Measurements from ENCODE around the gene KCNQ1. TPM values are rescaled to one million over a fixed set of nuclear protein-coding genes. Genes with fewer than 3 reads are reported as not detected.
A peak's percentile ranks its signal among the peaks of the same experiment; 100 is the strongest.

Gene KCNQ1
- total and polyA plus RNA-seq, 2 of the 13 experiments (the other 11 are each of a cell fraction or from before 2014, with no cell fraction given) = 0.02 to 0.08 TPM

DNA sequence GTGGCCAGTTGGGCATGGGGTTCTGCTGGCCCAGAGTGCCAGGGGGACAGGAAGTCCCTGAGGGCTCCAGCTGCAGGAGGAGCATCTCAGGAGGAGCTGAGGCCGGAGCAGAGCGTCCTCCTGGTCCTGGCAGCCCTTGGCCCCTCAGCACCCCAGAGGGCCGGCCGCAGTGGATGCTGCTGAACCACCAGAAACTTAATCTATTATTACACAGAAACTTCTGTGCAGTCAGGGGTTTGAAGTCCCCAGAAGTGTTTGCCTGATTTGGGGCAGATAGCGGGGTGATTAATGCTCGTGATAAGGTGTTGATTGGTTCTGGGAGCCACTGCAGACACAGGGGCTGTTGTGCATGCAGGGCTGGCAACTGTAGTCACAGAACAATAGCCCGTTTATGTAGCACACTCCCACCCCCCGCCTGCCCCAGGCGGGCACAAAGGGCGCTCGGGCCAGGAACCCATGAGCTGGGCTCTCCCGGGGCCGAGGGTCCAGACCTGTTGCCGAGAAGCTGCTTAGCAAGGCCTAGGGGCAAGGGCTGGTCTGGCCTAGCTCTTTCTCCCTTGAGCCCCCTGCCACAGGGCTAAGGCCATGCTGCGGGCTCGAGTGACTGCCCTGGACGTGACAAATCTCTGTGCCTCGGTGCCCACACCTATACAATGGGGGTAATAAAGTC is 284.0 kb downstream of the KCNQ1 start (continued):
- TF ChIP-seq, protein P1, sequence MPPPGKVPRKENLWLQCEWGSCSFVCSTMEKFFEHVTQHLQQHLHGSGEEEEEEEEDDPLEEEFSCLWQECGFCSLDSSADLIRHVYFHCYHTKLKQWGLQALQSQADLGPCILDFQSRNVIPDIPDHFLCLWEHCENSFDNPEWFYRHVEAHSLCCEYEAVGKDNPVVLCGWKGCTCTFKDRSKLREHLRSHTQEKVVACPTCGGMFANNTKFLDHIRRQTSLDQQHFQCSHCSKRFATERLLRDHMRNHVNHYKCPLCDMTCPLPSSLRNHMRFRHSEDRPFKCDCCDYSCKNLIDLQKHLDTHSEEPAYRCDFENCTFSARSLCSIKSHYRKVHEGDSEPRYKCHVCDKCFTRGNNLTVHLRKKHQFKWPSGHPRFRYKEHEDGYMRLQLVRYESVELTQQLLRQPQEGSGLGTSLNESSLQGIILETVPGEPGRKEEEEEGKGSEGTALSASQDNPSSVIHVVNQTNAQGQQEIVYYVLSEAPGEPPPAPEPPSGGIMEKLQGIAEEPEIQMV (CRISPR knock-in tag; IDR thresholded peaks at IDR 0.05; ENCODE audit: low read depth) = peak; percentile 58; the same call in 1 of the 2 replicates
- TF ChIP-seq, protein P2, sequence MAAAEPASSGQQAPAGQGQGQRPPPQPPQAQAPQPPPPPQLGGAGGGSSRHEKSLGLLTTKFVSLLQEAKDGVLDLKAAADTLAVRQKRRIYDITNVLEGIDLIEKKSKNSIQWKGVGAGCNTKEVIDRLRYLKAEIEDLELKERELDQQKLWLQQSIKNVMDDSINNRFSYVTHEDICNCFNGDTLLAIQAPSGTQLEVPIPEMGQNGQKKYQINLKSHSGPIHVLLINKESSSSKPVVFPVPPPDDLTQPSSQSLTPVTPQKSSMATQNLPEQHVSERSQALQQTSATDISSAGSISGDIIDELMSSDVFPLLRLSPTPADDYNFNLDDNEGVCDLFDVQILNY (CRISPR knock-in tag; conservative IDR thresholded peaks at IDR 0.05) = no peak
- no peak for TF ChIP-seq CEBPB (IDR thresholded peaks at IDR 0.05; ENCODE audit: borderline replicate concordance, low read depth, low read length)
- no peak for TF ChIP-seq SATB2 (CRISPR knock-in tag; IDR thresholded peaks at IDR 0.05)
- TF ChIP-seq HMG20B (CRISPR knock-in tag; conservative IDR thresholded peaks at IDR 0.05) = 0 out of 2 replicates have a peak, but pooled peaks have one; percentile 26
- peak; percentile 48; the same call in 1 of the 2 replicates for TF ChIP-seq ARID2 (CRISPR knock-in tag; IDR thresholded peaks at IDR 0.05; ENCODE audit: borderline replicate concordance)
- TF ChIP-seq RCOR2 (CRISPR knock-in tag; IDR thresholded peaks at IDR 0.05) = no peak
- peak; percentile 57; the same call in 1 of the 2 replicates for TF ChIP-seq NR2F6 (IDR thresholded peaks at IDR 0.05)
- TF ChIP-seq NR2F6 (CRISPR knock-in tag; IDR thresholded peaks at IDR 0.05) = peak; percentile 74
- peak; percentile 92 for TF ChIP-seq GATA4 (IDR thresholded peaks at IDR 0.05; ENCODE audit: borderline replicate concordance, low read depth)
- TF ChIP-seq ZNF619 (CRISPR knock-in tag; IDR thresholded peaks at IDR 0.05) = no peak
- TF ChIP-seq KLF9 (CRISPR knock-in tag; IDR thresholded peaks at IDR 0.05; ENCODE audit: low read depth) = 0 out of 2 replicates have a peak, but pooled peaks have one; percentile 12
- TF ChIP-seq, protein P3, sequence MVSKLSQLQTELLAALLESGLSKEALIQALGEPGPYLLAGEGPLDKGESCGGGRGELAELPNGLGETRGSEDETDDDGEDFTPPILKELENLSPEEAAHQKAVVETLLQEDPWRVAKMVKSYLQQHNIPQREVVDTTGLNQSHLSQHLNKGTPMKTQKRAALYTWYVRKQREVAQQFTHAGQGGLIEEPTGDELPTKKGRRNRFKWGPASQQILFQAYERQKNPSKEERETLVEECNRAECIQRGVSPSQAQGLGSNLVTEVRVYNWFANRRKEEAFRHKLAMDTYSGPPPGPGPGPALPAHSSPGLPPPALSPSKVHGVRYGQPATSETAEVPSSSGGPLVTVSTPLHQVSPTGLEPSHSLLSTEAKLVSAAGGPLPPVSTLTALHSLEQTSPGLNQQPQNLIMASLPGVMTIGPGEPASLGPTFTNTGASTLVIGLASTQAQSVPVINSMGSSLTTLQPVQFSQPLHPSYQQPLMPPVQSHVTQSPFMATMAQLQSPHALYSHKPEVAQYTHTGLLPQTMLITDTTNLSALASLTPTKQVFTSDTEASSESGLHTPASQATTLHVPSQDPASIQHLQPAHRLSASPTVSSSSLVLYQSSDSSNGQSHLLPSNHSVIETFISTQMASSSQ (IDR thresholded peaks at IDR 0.05; ENCODE audit: low read depth) = 0 out of 2 replicates have a peak, but pooled peaks have one; percentile 19
- TF ChIP-seq, protein P3 (CRISPR knock-in tag; IDR thresholded peaks at IDR 0.05; ENCODE audit: borderline replicate concordance) = peak; percentile 92
- TF ChIP-seq RAD21 (CRISPR knock-in tag; IDR thresholded peaks at IDR 0.05) = peak; percentile 67
- 0 out of 2 replicates have a peak, but pooled peaks have one; percentile 40 for TF ChIP-seq SAFB2 (CRISPR knock-in tag; IDR thresholded peaks at IDR 0.05; ENCODE audit: borderline replicate concordance, low read depth)
- no peak for TF ChIP-seq TRIM24 (CRISPR knock-in tag; IDR thresholded peaks at IDR 0.05)
- TF ChIP-seq ZFY (CRISPR knock-in tag; IDR thresholded peaks at IDR 0.05) = peak; percentile 85
- no peak for TF ChIP-seq PRPF4 (IDR thresholded peaks at IDR 0.05; ENCODE audit: low read depth, low read length, poor library complexity, severe bottlenecking)
- TF ChIP-seq, protein P4, sequence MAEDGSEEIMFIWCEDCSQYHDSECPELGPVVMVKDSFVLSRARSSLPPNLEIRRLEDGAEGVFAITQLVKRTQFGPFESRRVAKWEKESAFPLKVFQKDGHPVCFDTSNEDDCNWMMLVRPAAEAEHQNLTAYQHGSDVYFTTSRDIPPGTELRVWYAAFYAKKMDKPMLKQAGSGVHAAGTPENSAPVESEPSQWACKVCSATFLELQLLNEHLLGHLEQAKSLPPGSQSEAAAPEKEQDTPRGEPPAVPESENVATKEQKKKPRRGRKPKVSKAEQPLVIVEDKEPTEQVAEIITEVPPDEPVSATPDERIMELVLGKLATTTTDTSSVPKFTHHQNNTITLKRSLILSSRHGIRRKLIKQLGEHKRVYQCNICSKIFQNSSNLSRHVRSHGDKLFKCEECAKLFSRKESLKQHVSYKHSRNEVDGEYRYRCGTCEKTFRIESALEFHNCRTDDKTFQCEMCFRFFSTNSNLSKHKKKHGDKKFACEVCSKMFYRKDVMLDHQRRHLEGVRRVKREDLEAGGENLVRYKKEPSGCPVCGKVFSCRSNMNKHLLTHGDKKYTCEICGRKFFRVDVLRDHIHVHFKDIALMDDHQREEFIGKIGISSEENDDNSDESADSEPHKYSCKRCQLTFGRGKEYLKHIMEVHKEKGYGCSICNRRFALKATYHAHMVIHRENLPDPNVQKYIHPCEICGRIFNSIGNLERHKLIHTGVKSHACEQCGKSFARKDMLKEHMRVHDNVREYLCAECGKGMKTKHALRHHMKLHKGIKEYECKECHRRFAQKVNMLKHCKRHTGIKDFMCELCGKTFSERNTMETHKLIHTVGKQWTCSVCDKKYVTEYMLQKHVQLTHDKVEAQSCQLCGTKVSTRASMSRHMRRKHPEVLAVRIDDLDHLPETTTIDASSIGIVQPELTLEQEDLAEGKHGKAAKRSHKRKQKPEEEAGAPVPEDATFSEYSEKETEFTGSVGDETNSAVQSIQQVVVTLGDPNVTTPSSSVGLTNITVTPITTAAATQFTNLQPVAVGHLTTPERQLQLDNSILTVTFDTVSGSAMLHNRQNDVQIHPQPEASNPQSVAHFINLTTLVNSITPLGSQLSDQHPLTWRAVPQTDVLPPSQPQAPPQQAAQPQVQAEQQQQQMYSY (CRISPR knock-in tag; IDR thresholded peaks at IDR 0.05) = no peak

All from HepG2 (cell line).